SK-N-SH treated with all-trans-retinoic acid at 6 μM for 48 hours (cell line): ENCODE results near the gene MICB.

ENCODE experiments used
- ATAC-seq: fragments of 200-7000 bp; cut with Tn5 transposase; 3 replicates; pipeline ENCODE4 v1.9.1; 2020; ENCODE audit warnings: mild to moderate bottlenecking, moderate library complexity
- ARNTL ChIP-seq: fragments of 450-650 bp; formaldehyde crosslinking; IDR thresholded peaks from 2 replicates; pipeline ENCODE4 v1.5.0; 2020; ENCODE audit warnings: low read depth, mild to moderate bottlenecking, moderate library complexity, borderline replicate concordance
- BACH2 ChIP-seq: fragments of 250-450 bp; sonication (Bioruptor Pico); IDR thresholded peaks from 2 replicates; pipeline ENCODE4 v1.9.0; 2021; ENCODE audit warnings: mild to moderate bottlenecking, borderline replicate concordance
- CREB5 ChIP-seq: fragments of 250-450 bp; sonication (Bioruptor Pico); IDR thresholded peaks from 2 replicates; pipeline ENCODE4 v1.5.1; 2020; ENCODE audit warnings: low read depth, mild to moderate bottlenecking, moderate library complexity
- CSRNP3 ChIP-seq: fragments of 250-450 bp; sonication (Bioruptor Pico); IDR thresholded peaks from 2 replicates; pipeline ENCODE4 v1.5.1; 2021; ENCODE audit warnings: mild to moderate bottlenecking, moderate library complexity
- ESRRG ChIP-seq: fragments of 250-450 bp; sonication (Bioruptor Pico); IDR thresholded peaks from 2 replicates; pipeline ENCODE4 v1.6.1; 2021; ENCODE audit warnings: mild to moderate bottlenecking
- GLIS3 ChIP-seq: fragments of 250-450 bp; sonication (Bioruptor Pico); IDR thresholded peaks from 2 replicates; pipeline ENCODE4 v1.5.0; 2020; ENCODE audit warnings: mild to moderate bottlenecking, moderate library complexity
- ISL1 ChIP-seq: fragments of 250-450 bp; sonication (Bioruptor Pico); IDR thresholded peaks from 2 replicates; pipeline ENCODE4 v2.1.2; 2022; ENCODE audit warnings: mild to moderate bottlenecking, moderate library complexity
- OSR1 ChIP-seq: fragments of 250-450 bp; sonication (Bioruptor Pico); IDR thresholded peaks from 2 replicates; pipeline ENCODE4 v1.8.0; 2022; ENCODE audit warnings: moderate library complexity, mild to moderate bottlenecking, inconsistent platforms
- PATZ1 ChIP-seq: fragments of 250-450 bp; sonication (Bioruptor Pico); IDR thresholded peaks from 2 replicates; pipeline ENCODE4 v1.8.0; 2020; ENCODE audit warnings: mild to moderate bottlenecking, moderate library complexity, borderline replicate concordance
- SNAI2 ChIP-seq: fragments of 250-450 bp; sonication (Bioruptor Pico); IDR thresholded peaks from 2 replicates; pipeline ENCODE4 v1.5.0; 2020; ENCODE audit warnings: mild to moderate bottlenecking, moderate library complexity
- TCF4 ChIP-seq: fragments of 250-450 bp; sonication (Bioruptor Pico); IDR thresholded peaks from 2 replicates; pipeline ENCODE4 v1.8.0; 2021; ENCODE audit warnings: mild to moderate bottlenecking, moderate library complexity, borderline replicate concordance
- TSHZ2 ChIP-seq: fragments of 250-450 bp; sonication (Bioruptor Pico); IDR thresholded peaks from 2 replicates; pipeline ENCODE4 v1.5.0; 2020; ENCODE audit warnings: mild to moderate bottlenecking, moderate library complexity
- ZC3H10 ChIP-seq: fragments of 250-450 bp; sonication (Bioruptor Pico); IDR thresholded peaks from 2 replicates; pipeline ENCODE4 v1.5.1; 2021; ENCODE audit warnings: mild to moderate bottlenecking, moderate library complexity
- ZFP3 ChIP-seq: fragments of 250-450 bp; sonication (Bioruptor Pico); IDR thresholded peaks from 2 replicates; pipeline ENCODE4 v1.5.0; 2020; ENCODE audit warnings: mild to moderate bottlenecking, moderate library complexity
- ZNF70 ChIP-seq: fragments of 450-650 bp; formaldehyde crosslinking; IDR thresholded peaks from 2 replicates; pipeline ENCODE4 v1.5.0; 2020; ENCODE audit warnings: mild to moderate bottlenecking, moderate library complexity
- ZNF8 ChIP-seq: fragments of 450-650 bp; formaldehyde crosslinking; IDR thresholded peaks from 2 replicates; pipeline ENCODE4 v1.5.0; 2020; ENCODE audit warnings: mild to moderate bottlenecking, moderate library complexity

The MICB gene

GRCh38 chr6:31531162-31531561 lies 33.2 kb downstream of the MICB start (continued):
- no peak for TF ChIP-seq OSR1 (CRISPR knock-in tag)

GRCh38 chr6:31531771-31532643 lies 34.1 kb downstream of the MICB start:
- TF ChIP-seq GLIS3 (CRISPR knock-in tag), result no peak
- no peak for TF ChIP-seq ISL1 (CRISPR knock-in tag)
- TF ChIP-seq TSHZ2 (CRISPR knock-in tag), result no peak
- TF ChIP-seq ARNTL (CRISPR knock-in tag), result no peak
- no peak for TF ChIP-seq SNAI2
- TF ChIP-seq ZFP3 (CRISPR knock-in tag), result no peak
- TF ChIP-seq TCF4 (CRISPR knock-in tag), result no peak
- no peak for TF ChIP-seq ZC3H10
- TF ChIP-seq BACH2 (CRISPR knock-in tag), result no peak
- TF ChIP-seq ZNF8 (CRISPR knock-in tag), result no peak
- no peak for ATAC-seq

GRCh38 chr6:31532644-31533454 lies 34.9 kb downstream of the MICB start:
- TF ChIP-seq CREB5 (CRISPR knock-in tag) (no peak), TCF4 (CRISPR knock-in tag) (no peak), CSRNP3 (CRISPR knock-in tag) (no peak), ZNF70 (CRISPR knock-in tag) (no peak), PATZ1 (CRISPR knock-in tag) (no peak)
- no peak for ATAC-seq

GRCh38 chr6:31533455-31533841 lies 35.5 kb downstream of the MICB start:
- TF ChIP-seq ZFP3 (CRISPR knock-in tag), result no peak
- TF ChIP-seq OSR1 (CRISPR knock-in tag), result no peak
- TF ChIP-seq ESRRG, result no peak
- no peak for TF ChIP-seq CSRNP3 (CRISPR knock-in tag)
- no peak for TF ChIP-seq TCF4 (CRISPR knock-in tag)
- TF ChIP-seq ISL1 (CRISPR knock-in tag), result no peak
- TF ChIP-seq GLIS3 (CRISPR knock-in tag), result no peak
- ATAC-seq, result no peak
